ENCODE measurements around the gene DIP2C.

DNA sequence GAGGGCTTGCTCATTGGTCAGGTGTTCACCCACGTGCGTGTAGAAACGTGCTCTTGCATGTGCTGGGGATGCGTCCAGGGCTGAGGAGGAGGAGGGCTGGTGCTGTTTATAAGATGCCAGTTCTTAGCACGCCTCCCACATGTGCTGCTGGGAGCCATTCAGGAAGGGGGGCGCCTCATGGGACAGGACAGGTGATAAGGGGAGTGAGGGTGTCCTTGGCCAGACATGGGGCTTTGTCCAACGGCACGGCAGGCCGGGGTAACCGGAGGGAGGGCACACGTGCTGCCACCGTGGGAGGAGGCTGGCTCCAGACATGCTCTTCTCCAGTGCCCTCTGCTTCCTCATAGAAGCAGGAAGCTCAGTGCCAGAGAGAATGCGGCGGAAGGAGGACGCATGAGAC is 404.3 kb downstream of the DIP2C start:
- no peak for TF ChIP-seq POLR2A (IDR thresholded peaks at IDR 0.05)
- TF ChIP-seq, protein P1, sequence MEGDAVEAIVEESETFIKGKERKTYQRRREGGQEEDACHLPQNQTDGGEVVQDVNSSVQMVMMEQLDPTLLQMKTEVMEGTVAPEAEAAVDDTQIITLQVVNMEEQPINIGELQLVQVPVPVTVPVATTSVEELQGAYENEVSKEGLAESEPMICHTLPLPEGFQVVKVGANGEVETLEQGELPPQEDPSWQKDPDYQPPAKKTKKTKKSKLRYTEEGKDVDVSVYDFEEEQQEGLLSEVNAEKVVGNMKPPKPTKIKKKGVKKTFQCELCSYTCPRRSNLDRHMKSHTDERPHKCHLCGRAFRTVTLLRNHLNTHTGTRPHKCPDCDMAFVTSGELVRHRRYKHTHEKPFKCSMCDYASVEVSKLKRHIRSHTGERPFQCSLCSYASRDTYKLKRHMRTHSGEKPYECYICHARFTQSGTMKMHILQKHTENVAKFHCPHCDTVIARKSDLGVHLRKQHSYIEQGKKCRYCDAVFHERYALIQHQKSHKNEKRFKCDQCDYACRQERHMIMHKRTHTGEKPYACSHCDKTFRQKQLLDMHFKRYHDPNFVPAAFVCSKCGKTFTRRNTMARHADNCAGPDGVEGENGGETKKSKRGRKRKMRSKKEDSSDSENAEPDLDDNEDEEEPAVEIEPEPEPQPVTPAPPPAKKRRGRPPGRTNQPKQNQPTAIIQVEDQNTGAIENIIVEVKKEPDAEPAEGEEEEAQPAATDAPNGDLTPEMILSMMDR (IDR thresholded peaks at IDR 0.05) = no peak
